ENCODE results near the gene PTGES2. TPM values are rescaled to one million over a fixed set of nuclear protein-coding genes. Genes with fewer than 3 reads are reported as not detected.

Gene PTGES2
- total and polyA plus RNA-seq, 2 experiments from 2014 or later: 59.7 to 124 TPM

GRCh38 chr9:128115187-128116103 is 12.1 kb downstream of the PTGES2 start:
- no peak for DNase-seq (ENCODE audit: low spot score)
- H3K79me2 ChIP-seq (replicated peaks; ENCODE audit: insufficient read depth): no peaks in the 10 kb centered on the region
- peaks cover 7% of the 10 kb centered on the region; the same call in 1 of the 2 replicates for H3F3A ChIP-seq (replicated peaks; ENCODE audit: low read depth)
- ATAC-seq: no peak
- no peaks in the 10 kb centered on the region for H3K36me3 ChIP-seq (ENCODE audit: insufficient read depth)
- H3K4me3 ChIP-seq: no peak overlapping the region
- H3K9me2 ChIP-seq (ENCODE audit: insufficient read depth): no peaks in the 10 kb centered on the region
- H3K27ac ChIP-seq (ENCODE audit: low read depth): no peak overlapping the region
- no peaks in the 10 kb centered on the region for H3K9me3 Mint-ChIP-seq
- H3K4me1 ChIP-seq (ENCODE audit: insufficient read depth): peaks cover 6% of the 10 kb centered on the region; the same call in 1 of the 2 replicates
- TF ChIP-seq ZNF331 (CRISPR knock-in tag; IDR thresholded peaks at IDR 0.05; ENCODE audit: low read depth): no peak
- H3K27me3 Mint-ChIP-seq (ENCODE audit: insufficient read depth, low read depth, poor library complexity): peaks cover 14% of the 10 kb centered on the region
- H3K4me3 Mint-ChIP-seq: no peak overlapping the region
- no peak overlapping the region for H3K27ac Mint-ChIP-seq
- H3K27me3 ChIP-seq (ENCODE audit: insufficient read depth): no peaks in the 10 kb centered on the region
- H3K4me1 Mint-ChIP-seq: peaks cover 10% of the 10 kb centered on the region
- H2AFZ ChIP-seq: no peak overlapping the region
- no peak overlapping the region for H3K4me2 ChIP-seq
- H3K36me3 Mint-ChIP-seq (ENCODE audit: low read depth): peaks cover 18% of the 10 kb centered on the region
- H4K20me1 ChIP-seq (replicated peaks; ENCODE audit: insufficient read depth): no peaks in the 10 kb centered on the region; the same call in 1 of the 2 replicates

- H3K4me1 Mint-ChIP-seq: peaks cover 12% of the 10 kb centered on the region
- peaks cover 10% of the 10 kb centered on the region for H3K27me3 Mint-ChIP-seq (ENCODE audit: insufficient read depth, low read depth, poor library complexity)
- Histone ChIP-seq H3K27ac (ENCODE audit: low read depth) (no peak overlapping the region), H3K9me2 (ENCODE audit: insufficient read depth) (no peaks in the 10 kb centered on the region), H3K4me1 (ENCODE audit: insufficient read depth) (peaks cover 6% of the 10 kb centered on the region; the same call in 1 of the 2 replicates), H3K27me3 (ENCODE audit: insufficient read depth) (no peaks in the 10 kb centered on the region), H2AFZ (no peak overlapping the region), H3F3A (replicated peaks; ENCODE audit: low read depth) (peaks cover 7% of the 10 kb centered on the region; the same call in 1 of the 2 replicates), H3K4me2 (no peak overlapping the region), H4K20me1 (replicated peaks; ENCODE audit: insufficient read depth) (no peaks in the 10 kb centered on the region; the same call in 1 of the 2 replicates), H3K79me2 (replicated peaks; ENCODE audit: insufficient read depth) (no peaks in the 10 kb centered on the region), H3K4me3 (no peak overlapping the region), H3K36me3 (ENCODE audit: insufficient read depth) (no peaks in the 10 kb centered on the region)
- DNase-seq (ENCODE audit: low spot score) (no peak), ATAC-seq (no peak)
- no peak for TF ChIP-seq EZH2 (IDR thresholded peaks at IDR 0.05; ENCODE audit: low read depth, unreplicated experiment)
- H3K27ac Mint-ChIP-seq: no peak overlapping the region
- peaks cover 18% of the 10 kb centered on the region for H3K36me3 Mint-ChIP-seq (ENCODE audit: low read depth)
- no peak overlapping the region for H3K4me3 Mint-ChIP-seq
- H3K9me3 Mint-ChIP-seq: no peaks in the 10 kb centered on the region
Observed at GRCh38 chr9:128114326-128115186, 13.0 kb downstream of the PTGES2 start.

- Histone ChIP-seq H3K27me3 (ENCODE audit: insufficient read depth) (no peaks in the 10 kb centered on the region), H4K20me1 (replicated peaks; ENCODE audit: insufficient read depth) (no peaks in the 10 kb centered on the region; the same call in 1 of the 2 replicates), H3K4me1 (ENCODE audit: insufficient read depth) (peaks cover 10% of the 10 kb centered on the region; the same call in 1 of the 2 replicates), H3K9me2 (ENCODE audit: insufficient read depth) (no peaks in the 10 kb centered on the region), H3K27ac (ENCODE audit: low read depth) (no peak overlapping the region), H3F3A (replicated peaks; ENCODE audit: low read depth) (peaks cover 8% of the 10 kb centered on the region; the same call in 1 of the 2 replicates), H3K4me3 (no peak overlapping the region), H3K79me2 (replicated peaks; ENCODE audit: insufficient read depth) (no peaks in the 10 kb centered on the region), H3K4me2 (no peak overlapping the region), H3K36me3 (ENCODE audit: insufficient read depth) (no peaks in the 10 kb centered on the region), H2AFZ (no peak overlapping the region)
- Mint-ChIP-seq H3K4me3 (no peak overlapping the region; the same call in 2 of the 3 replicates), H3K9me3 (no peaks in the 10 kb centered on the region), H3K36me3 (ENCODE audit: low read depth) (peaks cover 21% of the 10 kb centered on the region), H3K27me3 (ENCODE audit: insufficient read depth, low read depth, poor library complexity) (peaks cover 10% of the 10 kb centered on the region), H3K27ac (no peak overlapping the region), H3K4me1 (peaks cover 18% of the 10 kb centered on the region)
- DNase-seq (ENCODE audit: low spot score) (no peak), ATAC-seq (no peak)
- TF ChIP-seq CREB1 (CRISPR knock-in tag; IDR thresholded peaks at IDR 0.05; ENCODE audit: low read depth) (no peak), ZNF331 (CRISPR knock-in tag; IDR thresholded peaks at IDR 0.05; ENCODE audit: low read depth) (no peak), EZH2 (IDR thresholded peaks at IDR 0.05; ENCODE audit: low read depth, unreplicated experiment) (no peak), ZNF114 (CRISPR knock-in tag; IDR thresholded peaks at IDR 0.05) (no peak), NANOG (IDR thresholded peaks at IDR 0.05; ENCODE audit: borderline replicate concordance) (no peak), STAT1 (IDR thresholded peaks at IDR 0.05; ENCODE audit: unreplicated experiment) (no peak), POLR2AphosphoS5 (IDR thresholded peaks at IDR 0.05; ENCODE audit: low read depth) (no peak), JUNB (IDR thresholded peaks at IDR 0.05; ENCODE audit: unreplicated experiment) (no peak), CTCF (conservative IDR thresholded peaks at IDR 0.05; ENCODE audit: low read depth in 2 of 2) (no peak)
Observed at GRCh38 chr9:128113526-128114325, 13.8 kb downstream of the PTGES2 start.

Data from GM23338 (cell line).